HL-60 (cell line): ENCODE results near the gene MLST8.

Source experiments
- DNase-seq, 2 experiments: peaks; one replicate each; pipeline ENCODE4 v3.0.0-alpha.2; 2010 to 2020; ENCODE audit warnings: low read depth in 1 of 2, low spot score in 1 of 2
- H3K27ac ChIP-seq: fragments of 250-450 bp; sonication (Bioruptor Pico); replicated peaks from 2 replicates; pipeline ENCODE4 v1.5.1; 2020; ENCODE audit warnings: mild to moderate bottlenecking, moderate library complexity
- H3K27me3 ChIP-seq: fragments of 250-450 bp; sonication (Bioruptor Pico); 2 replicates; pipeline ENCODE4 v1.5.1; 2021; ENCODE audit warnings: mild to moderate bottlenecking, moderate library complexity; ENCODE audit not compliant: insufficient read depth, poor library complexity, severe bottlenecking
- H3K4me3 ChIP-seq: replicated peaks from 2 replicates; pipeline ENCODE4 v1.5.1; 2011; ENCODE audit warnings: mild to moderate bottlenecking, control low read depth, low read length; ENCODE audit not compliant: insufficient read depth
- GABPA ChIP-seq: IDR thresholded peaks from 2 replicates; pipeline ENCODE4 v1.6.1; 2012; ENCODE audit warnings: low read depth
- POLR2AphosphoS5 ChIP-seq: IDR thresholded peaks from 2 replicates; pipeline ENCODE4 v1.6.1; 2012; ENCODE audit warnings: low read depth
- SPI1 ChIP-seq: IDR thresholded peaks from 2 replicates; pipeline ENCODE4 v1.6.1; 2012; ENCODE audit warnings: low read depth, mild to moderate bottlenecking, borderline replicate concordance
- TF ChIP-seq, protein P1 (sequence below): IDR thresholded peaks from 2 replicates; pipeline ENCODE4 v1.6.1; 2012; ENCODE audit warnings: low read depth; ENCODE audit not compliant: insufficient replicate concordance
- TF ChIP-seq, protein P2 (sequence below): IDR thresholded peaks from one replicate; pipeline ENCODE4 v1.5.1; 2011; ENCODE audit warnings: low read length, control low read depth, inconsistent platforms; ENCODE audit not compliant: insufficient read depth

The MLST8 gene

DNA sequence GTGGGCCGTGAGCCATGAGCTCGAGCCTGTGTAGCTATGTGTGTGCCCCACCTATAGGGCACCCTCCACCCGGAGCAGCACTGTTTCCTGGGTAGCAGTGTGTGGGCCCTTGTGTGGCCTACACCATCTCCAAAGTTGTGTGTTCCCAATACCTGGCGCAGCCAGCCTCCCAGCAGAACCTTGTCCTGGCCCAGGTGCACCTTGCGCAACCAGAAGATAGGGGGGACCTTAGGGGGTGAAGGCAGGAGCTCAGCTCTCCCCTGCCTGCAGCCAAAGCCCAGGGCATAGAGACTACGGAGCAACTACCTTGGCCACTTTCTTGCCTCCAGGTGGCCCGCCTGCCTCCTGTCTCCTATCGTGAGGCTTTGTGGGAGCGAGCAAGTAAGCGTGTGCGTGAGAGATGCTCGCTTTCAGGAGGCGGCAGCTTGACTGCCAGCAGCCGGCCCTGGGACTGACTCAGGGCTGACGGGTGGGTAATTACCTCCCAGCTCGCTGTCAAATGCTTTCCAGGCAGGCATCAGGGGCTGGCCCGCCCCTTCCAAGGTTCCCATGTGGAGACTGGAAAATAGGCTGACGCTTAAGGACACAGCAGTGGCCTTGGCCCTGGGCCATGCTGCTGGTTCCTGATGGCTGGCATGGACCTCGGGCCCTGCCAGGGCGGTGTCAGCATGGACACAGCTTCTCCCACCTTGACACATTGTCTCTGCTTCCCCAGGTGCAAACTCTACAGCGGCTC is 30.7 kb upstream of the MLST8 start:
- H3K4me3 ChIP-seq: no peak overlapping the region
- no peaks in the 10 kb centered on the region for H3K27me3 ChIP-seq
- DNase-seq: no peak
- TF ChIP-seq, protein P1, sequence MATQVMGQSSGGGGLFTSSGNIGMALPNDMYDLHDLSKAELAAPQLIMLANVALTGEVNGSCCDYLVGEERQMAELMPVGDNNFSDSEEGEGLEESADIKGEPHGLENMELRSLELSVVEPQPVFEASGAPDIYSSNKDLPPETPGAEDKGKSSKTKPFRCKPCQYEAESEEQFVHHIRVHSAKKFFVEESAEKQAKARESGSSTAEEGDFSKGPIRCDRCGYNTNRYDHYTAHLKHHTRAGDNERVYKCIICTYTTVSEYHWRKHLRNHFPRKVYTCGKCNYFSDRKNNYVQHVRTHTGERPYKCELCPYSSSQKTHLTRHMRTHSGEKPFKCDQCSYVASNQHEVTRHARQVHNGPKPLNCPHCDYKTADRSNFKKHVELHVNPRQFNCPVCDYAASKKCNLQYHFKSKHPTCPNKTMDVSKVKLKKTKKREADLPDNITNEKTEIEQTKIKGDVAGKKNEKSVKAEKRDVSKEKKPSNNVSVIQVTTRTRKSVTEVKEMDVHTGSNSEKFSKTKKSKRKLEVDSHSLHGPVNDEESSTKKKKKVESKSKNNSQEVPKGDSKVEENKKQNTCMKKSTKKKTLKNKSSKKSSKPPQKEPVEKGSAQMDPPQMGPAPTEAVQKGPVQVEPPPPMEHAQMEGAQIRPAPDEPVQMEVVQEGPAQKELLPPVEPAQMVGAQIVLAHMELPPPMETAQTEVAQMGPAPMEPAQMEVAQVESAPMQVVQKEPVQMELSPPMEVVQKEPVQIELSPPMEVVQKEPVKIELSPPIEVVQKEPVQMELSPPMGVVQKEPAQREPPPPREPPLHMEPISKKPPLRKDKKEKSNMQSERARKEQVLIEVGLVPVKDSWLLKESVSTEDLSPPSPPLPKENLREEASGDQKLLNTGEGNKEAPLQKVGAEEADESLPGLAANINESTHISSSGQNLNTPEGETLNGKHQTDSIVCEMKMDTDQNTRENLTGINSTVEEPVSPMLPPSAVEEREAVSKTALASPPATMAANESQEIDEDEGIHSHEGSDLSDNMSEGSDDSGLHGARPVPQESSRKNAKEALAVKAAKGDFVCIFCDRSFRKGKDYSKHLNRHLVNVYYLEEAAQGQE: no peak
- TF ChIP-seq, protein P2, sequence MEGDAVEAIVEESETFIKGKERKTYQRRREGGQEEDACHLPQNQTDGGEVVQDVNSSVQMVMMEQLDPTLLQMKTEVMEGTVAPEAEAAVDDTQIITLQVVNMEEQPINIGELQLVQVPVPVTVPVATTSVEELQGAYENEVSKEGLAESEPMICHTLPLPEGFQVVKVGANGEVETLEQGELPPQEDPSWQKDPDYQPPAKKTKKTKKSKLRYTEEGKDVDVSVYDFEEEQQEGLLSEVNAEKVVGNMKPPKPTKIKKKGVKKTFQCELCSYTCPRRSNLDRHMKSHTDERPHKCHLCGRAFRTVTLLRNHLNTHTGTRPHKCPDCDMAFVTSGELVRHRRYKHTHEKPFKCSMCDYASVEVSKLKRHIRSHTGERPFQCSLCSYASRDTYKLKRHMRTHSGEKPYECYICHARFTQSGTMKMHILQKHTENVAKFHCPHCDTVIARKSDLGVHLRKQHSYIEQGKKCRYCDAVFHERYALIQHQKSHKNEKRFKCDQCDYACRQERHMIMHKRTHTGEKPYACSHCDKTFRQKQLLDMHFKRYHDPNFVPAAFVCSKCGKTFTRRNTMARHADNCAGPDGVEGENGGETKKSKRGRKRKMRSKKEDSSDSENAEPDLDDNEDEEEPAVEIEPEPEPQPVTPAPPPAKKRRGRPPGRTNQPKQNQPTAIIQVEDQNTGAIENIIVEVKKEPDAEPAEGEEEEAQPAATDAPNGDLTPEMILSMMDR: no peak
- TF ChIP-seq POLR2AphosphoS5 (no peak), SPI1 (no peak), GABPA (no peak)
- no peak overlapping the region for H3K27ac ChIP-seq

DNA sequence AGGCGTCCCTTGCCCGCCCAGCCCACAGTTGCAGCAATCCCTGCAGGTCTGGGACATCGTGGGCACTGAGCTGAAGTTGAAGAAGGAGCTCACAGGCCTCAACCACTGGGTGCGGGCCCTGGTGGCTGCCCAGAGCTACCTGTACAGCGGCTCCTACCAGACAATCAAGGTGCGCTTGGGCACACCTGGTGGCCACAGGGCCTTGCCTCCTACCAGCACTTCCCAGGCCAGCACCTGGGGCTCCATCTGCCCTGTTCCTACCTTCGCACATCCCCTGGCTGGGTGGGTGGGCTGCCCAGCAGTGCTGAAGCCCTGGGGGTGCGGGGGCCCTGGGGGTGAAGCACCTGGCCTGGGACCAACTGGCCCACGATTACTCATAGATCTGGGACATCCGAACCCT is 29.8 kb upstream of the MLST8 start:
- no peaks in the 10 kb centered on the region for H3K27me3 ChIP-seq
- no peak overlapping the region for H3K27ac ChIP-seq
- no peak for DNase-seq
- no peak overlapping the region for H3K4me3 ChIP-seq
- no peak for TF ChIP-seq POLR2AphosphoS5

DNA sequence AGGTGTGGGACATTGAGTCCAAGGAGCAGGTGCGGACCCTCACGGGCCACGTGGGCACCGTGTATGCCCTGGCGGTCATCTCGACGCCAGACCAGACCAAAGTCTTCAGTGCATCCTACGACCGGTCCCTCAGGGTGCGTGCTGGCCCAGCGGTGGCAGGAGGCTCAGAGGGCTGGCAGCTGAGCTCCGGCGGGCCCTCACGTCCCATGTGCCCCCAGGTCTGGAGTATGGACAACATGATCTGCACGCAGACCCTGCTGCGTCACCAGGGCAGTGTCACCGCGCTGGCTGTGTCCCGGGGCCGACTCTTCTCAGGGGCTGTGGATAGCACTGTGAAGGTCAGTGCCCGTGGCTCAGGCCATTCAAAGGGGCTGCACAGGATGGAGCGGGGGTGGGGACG is 29.2 kb upstream of the MLST8 start:
- TF ChIP-seq, protein P1: no peak
- TF ChIP-seq POLR2AphosphoS5 (no peak), SPI1 (no peak), GABPA (no peak)
- TF ChIP-seq, protein P2: no peak
- no peak overlapping the region for H3K4me3 ChIP-seq
- H3K27me3 ChIP-seq: no peaks in the 10 kb centered on the region
- no peak overlapping the region for H3K27ac ChIP-seq
- DNase-seq: no peak

DNA sequence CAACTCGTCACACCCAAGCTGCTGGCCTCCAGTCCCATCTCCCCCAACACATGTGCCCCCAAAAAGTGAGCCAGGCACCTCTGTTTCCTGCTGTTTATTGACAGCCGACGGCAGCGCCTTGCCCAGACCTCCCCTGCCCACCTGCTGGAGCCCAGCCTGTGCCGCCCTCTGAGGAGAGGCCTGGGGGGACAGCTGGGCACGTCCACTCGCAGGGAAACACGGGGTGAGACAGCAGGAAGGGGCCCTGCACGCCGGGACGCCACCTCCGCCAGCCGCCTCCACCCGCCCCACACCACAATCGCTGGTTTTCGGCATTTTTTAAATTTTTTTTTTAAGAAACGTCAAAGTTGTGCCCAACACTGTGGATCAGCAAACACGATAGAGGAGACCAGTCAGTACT is 28.2 kb upstream of the MLST8 start:
- DNase-seq: no peak
- no peaks in the 10 kb centered on the region for H3K27me3 ChIP-seq
- H3K27ac ChIP-seq: no peak overlapping the region
- H3K4me3 ChIP-seq: no peak overlapping the region
- TF ChIP-seq SPI1 (no peak), POLR2AphosphoS5 (no peak), GABPA (no peak)
- TF ChIP-seq, protein P2: no peak
- TF ChIP-seq, protein P1: no peak
